Endothelial cell of umbilical vein (primary cell): ENCODE data around the gene LATS2. TPM values are rescaled to one million over a fixed set of nuclear protein-coding genes. Genes with fewer than 3 reads are reported as not detected.

Experiments
- BruUV-seq: library from RNA; stranded (reverse); fragments of 400-500 nt; replicated peaks from 2 replicates; lab custom pipeline; 2021; lab: Mats Ljungman, UMichigan
- CTCF ChIA-PET: fragments of 300-600, 350-600 bp; sonication (Branson Sonifier 250); formaldehyde crosslinking; loops from one replicate; lab custom pipeline; 2021; ENCODE audit warnings: antibody characterized with exemption, inconsistent platforms; lab: Charles Lee
- POLR2A ChIA-PET: fragments of 300-600, 350-600 bp; sonication (Branson Sonifier 250); formaldehyde crosslinking; loops from one replicate; lab custom pipeline; 2021; ENCODE audit warnings: antibody characterized with exemption, inconsistent platforms; lab: Charles Lee
- DNase-seq: peaks from one replicate; pipeline ENCODE4 v3.0.0-alpha.2; 2011; ENCODE audit warnings: low read depth, low spot score
- FAIRE-seq: peaks from 2 replicates; lab custom pipeline; 2011; peaks lifted over from hg19 to GRCh38; lab: Jason Lieb, UNC
- H2AFZ ChIP-seq: 2 replicates; pipeline ENCODE4 v1.6.0; 2012; ENCODE audit warnings: low read depth, low read length, control low read depth, inconsistent platforms
- H3K27ac ChIP-seq: 2 replicates; pipeline ENCODE4 v1.5.1; 2011; ENCODE audit warnings: low read depth, mild to moderate bottlenecking, control low read depth, low read length, moderate library complexity; ENCODE audit not compliant: insufficient read depth
- H3K27me3 ChIP-seq, 2 experiments: 2 replicates each; pipeline versions ENCODE4 v1.6.0 to v1.6.1; 2011; ENCODE audit warnings: low read length in 2 of 2, mixed read lengths in 1 of 2; ENCODE audit not compliant: control insufficient read depth in 2 of 2, insufficient read depth in 2 of 2
- H3K36me3 ChIP-seq, 2 experiments: 2 replicates in 1 of 2; 3 replicates in 1 of 2; pipeline ENCODE4 v1.5.1; 2011; ENCODE audit warnings: low read length in 2 of 2, mild to moderate bottlenecking in 1 of 2, moderate library complexity in 1 of 2; ENCODE audit not compliant: control insufficient read depth in 2 of 2, insufficient read depth in 2 of 2; ENCODE audit errors: extremely low read depth in 1 of 2
- H3K4me1 ChIP-seq: 3 replicates; pipeline ENCODE4 v1.5.1; 2011; ENCODE audit warnings: mild to moderate bottlenecking, low read length; ENCODE audit not compliant: control insufficient read depth, insufficient read depth; ENCODE audit errors: extremely low read depth
- H3K4me2 ChIP-seq: 2 replicates; pipeline ENCODE4 v1.6.1; 2011; ENCODE audit warnings: low read length, control low read depth, mixed read lengths; ENCODE audit not compliant: insufficient read depth
- H3K4me3 ChIP-seq, 3 experiments: fragments of 200-600 bp in 1 of 3; sonication (generic), shearing (Covaris generic) in 1 of 3; replicated peaks in 1 of 3; 2 replicates each; pipeline ENCODE4 v1.5.1; 2011 to 2016; ENCODE audit warnings: control low read depth in 3 of 3, low read length in 3 of 3, mild to moderate bottlenecking in 2 of 3, inconsistent platforms in 1 of 3, low read depth in 1 of 3, moderate library complexity in 1 of 3; ENCODE audit not compliant: insufficient read depth in 1 of 3
- H3K79me2 ChIP-seq: 2 replicates; pipeline ENCODE4 v1.6.0; 2012; ENCODE audit warnings: low read length, inconsistent platforms; ENCODE audit not compliant: control insufficient read depth, insufficient read depth
- H3K9ac ChIP-seq: replicated peaks from 2 replicates; pipeline ENCODE3; 2011; ENCODE audit warnings: low read length, control low read depth; ENCODE audit not compliant: insufficient read depth; ENCODE audit errors: extremely low read depth
- H3K9me1 ChIP-seq: replicated peaks from 3 replicates; pipeline ENCODE4 v1.6.0; 2011; ENCODE audit warnings: mild to moderate bottlenecking, low read length; ENCODE audit not compliant: control insufficient read depth, insufficient read depth; ENCODE audit errors: extremely low read depth
- H3K9me3 ChIP-seq: replicated peaks from 2 replicates; pipeline ENCODE4 v1.5.1; 2012; ENCODE audit warnings: low read length, inconsistent platforms; ENCODE audit not compliant: control insufficient read depth, insufficient read depth
- H4K20me1 ChIP-seq: replicated peaks from 2 replicates; pipeline ENCODE3; 2011; ENCODE audit warnings: mild to moderate bottlenecking, low read length; ENCODE audit not compliant: control insufficient read depth, insufficient read depth; ENCODE audit errors: extremely low read depth
- CTCF ChIP-seq, 2 donors: IDR thresholded peaks; 1 replicate in 1 of 2; 2 replicates in 1 of 2; pipeline ENCODE4 v1.5.1; 2011; ENCODE audit warnings: low read length in 2 of 2, mild to moderate bottlenecking in 2 of 2, moderate library complexity in 2 of 2, control low read depth in 1 of 2, inconsistent platforms in 1 of 2, low read depth in 1 of 2; ENCODE audit not compliant: insufficient read depth in 1 of 2; ENCODE audit errors: extremely low read depth in 1 of 2
- EZH2 ChIP-seq: IDR thresholded peaks from 2 replicates; pipeline ENCODE4 v1.6.1; 2012; ENCODE audit warnings: borderline replicate concordance, low read depth, mild to moderate bottlenecking, moderate library complexity, low read length, inconsistent platforms; ENCODE audit not compliant: severe bottlenecking
- FOS ChIP-seq: IDR thresholded peaks from 2 replicates; pipeline ENCODE4 v1.6.1; 2011; ENCODE audit warnings: mild to moderate bottlenecking, low read length, moderate library complexity, borderline replicate concordance; ENCODE audit not compliant: insufficient read depth
- GATA2 ChIP-seq: IDR thresholded peaks from 2 replicates; pipeline ENCODE4 v1.7.0; 2011; ENCODE audit warnings: low read depth, mild to moderate bottlenecking, moderate library complexity, mixed read lengths, low read length; ENCODE audit not compliant: insufficient read length, insufficient read depth
- JUN ChIP-seq: IDR thresholded peaks from 2 replicates; pipeline ENCODE4 v1.6.1; 2011; ENCODE audit warnings: borderline replicate concordance, low read depth; ENCODE audit not compliant: insufficient read length, insufficient read depth
- MAX ChIP-seq: IDR thresholded peaks from 2 replicates; pipeline ENCODE4 v1.6.1; 2011; ENCODE audit not compliant: insufficient read depth, insufficient read length
- MYC ChIP-seq: IDR thresholded peaks from one replicate; pipeline ENCODE4 v1.6.1; 2011; ENCODE audit warnings: mild to moderate bottlenecking, low read depth, low read length
- POLR2A ChIP-seq: IDR thresholded peaks from 2 replicates; pipeline ENCODE4 v1.6.1; 2012; ENCODE audit warnings: low read depth, mild to moderate bottlenecking, control low read depth, low read length
- POLR2AphosphoS5 ChIP-seq: IDR thresholded peaks from 2 replicates; pipeline ENCODE4 v1.6.1; 2012; ENCODE audit warnings: low read depth, mild to moderate bottlenecking, control low read depth, low read length, moderate library complexity; ENCODE audit not compliant: insufficient read depth
- dilution Hi-C: fragments of 300-500 bp; cut with MboI; formaldehyde crosslinking; loops from one replicate; pipeline ENCODE4 v1.15.0; 2019; ENCODE audit warnings: low sequenced_read_pairs; ENCODE audit not compliant: extremely low pct_ligation_motif_present
- intact Hi-C: fragments of 100-400 bp; cut with micrococcal nuclease; formaldehyde crosslinking; loops from one replicate; pipeline ENCODE4 v1.10.0; 2022
- polyA plus RNA-seq, 4 experiments: library from polyadenylated mRNA; depleted of rRNA in 3 of 4; stranded (reverse) in 3 of 4; unstranded in 1 of 4; fragments of >200 nt; gene quantifications; 2 replicates each; pipeline versions ENCODE4 v1.2.1 to v1.2.3, GENCODE V29; 2011 to 2012; ENCODE audit warnings: missing spikeins in 1 of 4
- total RNA-seq: library from RNA; stranded (reverse); gene quantifications from 2 replicates; pipeline ENCODE4 v1.2.3, GENCODE V29; 2021

Gene LATS2
- total and polyA plus RNA-seq, 2 donors (not counting 3 experiments of a cell fraction or from before 2014, with no cell fraction given) = 33.5 to 67.6 TPM

GRCh38 chr13:20988033-20988908 lies 73.1 kb downstream of the LATS2 start:
- FAIRE-seq (no peak), DNase-seq (no peak)
- Histone ChIP-seq H3K4me1 (no peaks in the 10 kb centered on the region), H3K9ac (no peak overlapping the region), H3K79me2 (peaks cover 88% of the 10 kb centered on the region), H3K27ac (no peak overlapping the region), H3K27me3 (no peaks in the 10 kb centered on the region), H4K20me1 (no peaks in the 10 kb centered on the region), H2AFZ (no peak overlapping the region), H3K9me3 (no peaks in the 10 kb centered on the region), H3K9me1 (no peaks in the 10 kb centered on the region), H3K4me2 (no peak overlapping the region), H3K4me3 (no peak overlapping the region), H3K36me3 (peaks cover 30 to 46% of the 10 kb centered on the region in 2 experiments)
- BruUV-seq = no TSS peak
- intact Hi-C loops = no loop called here
- TF ChIP-seq MAX = no peak
- TF ChIP-seq GATA2 = no peak
- TF ChIP-seq EZH2 = no peak
- no peak for TF ChIP-seq POLR2A
- no peak for TF ChIP-seq JUN
- TF ChIP-seq MYC = no peak
- no peak for TF ChIP-seq FOS
- TF ChIP-seq POLR2AphosphoS5 = no peak
- no peak for TF ChIP-seq CTCF (IDR thresholded peaks at IDR 0.05; ENCODE audit: extremely low read depth in 1 of 2, insufficient read depth in 1 of 2, low read depth in 1 of 2, low read length in 2 of 2)
- POLR2A ChIA-PET = no interaction called here
- dilution Hi-C loops = no loop called here
- CTCF ChIA-PET = no interaction called here
